Spleen (tissue), 7 donors: ENCODE results near the gene DMAP1.
"Not testable (repeated sequence)": the region's sequence is repeated elsewhere in the genome, so short reads cannot be mapped to it uniquely, and the experiment has no call there.

Source experiments
- POLR2A ChIP-seq, 3 donors: fragments of 450-650 bp; IDR thresholded peaks; one replicate each; pipeline ENCODE4 v1.5.1; 2017; ENCODE audit warnings: antibody characterized with exemption in 3 of 3, mild to moderate bottlenecking in 1 of 3
- POLR2AphosphoS5 ChIP-seq, 3 donors: sonication (generic); formaldehyde crosslinking; IDR thresholded peaks; one replicate each; pipeline ENCODE4 v1.5.1; 2017; ENCODE audit warnings: antibody characterized with exemption in 3 of 3
- TF ChIP-seq, protein P1 (sequence below), 11 experiments: fragments of 200-600 bp in 7 of 11; fragments of 450-650 bp in 4 of 11; sonication (generic) in 4 of 11; IDR thresholded peaks in 8 of 11; conservative IDR thresholded peaks in 3 of 11; 1 replicate in 7 of 11; 2 replicates in 4 of 11; pipeline versions ENCODE4 v1.4.0 to v1.8.0; 2016 to 2021; ENCODE audit warnings: antibody characterized with exemption in 11 of 11, inconsistent platforms in 4 of 11, mild to moderate bottlenecking in 1 of 11
- donor health status: DM: no; HTN: no; CAD: no; lungs with moderate emphysema.
- donor health status: DM: no; HTN: no; CAD: no.
- donor health status: DM: no; HTN: no; CAD: no.

DNA sequence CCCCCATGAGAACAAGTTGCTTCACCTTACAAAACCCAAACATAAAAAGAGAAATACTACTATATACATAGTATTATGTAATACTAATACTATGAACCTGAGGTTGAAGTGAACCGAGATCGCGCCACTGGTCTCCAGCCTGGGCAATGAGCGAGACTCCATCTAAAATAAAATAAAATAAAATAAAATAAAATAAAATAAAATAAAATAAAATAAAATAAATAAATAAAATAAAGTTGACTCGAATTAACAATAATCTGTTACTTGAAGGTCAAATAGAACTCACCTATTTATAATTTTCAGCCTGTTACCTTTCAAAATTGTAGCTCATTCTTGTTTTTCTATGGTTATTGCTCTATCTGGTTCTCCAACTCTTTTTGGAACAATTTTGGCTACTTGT lies 6.7 kb upstream of the DMAP1 start:
- TF ChIP-seq, protein P1, sequence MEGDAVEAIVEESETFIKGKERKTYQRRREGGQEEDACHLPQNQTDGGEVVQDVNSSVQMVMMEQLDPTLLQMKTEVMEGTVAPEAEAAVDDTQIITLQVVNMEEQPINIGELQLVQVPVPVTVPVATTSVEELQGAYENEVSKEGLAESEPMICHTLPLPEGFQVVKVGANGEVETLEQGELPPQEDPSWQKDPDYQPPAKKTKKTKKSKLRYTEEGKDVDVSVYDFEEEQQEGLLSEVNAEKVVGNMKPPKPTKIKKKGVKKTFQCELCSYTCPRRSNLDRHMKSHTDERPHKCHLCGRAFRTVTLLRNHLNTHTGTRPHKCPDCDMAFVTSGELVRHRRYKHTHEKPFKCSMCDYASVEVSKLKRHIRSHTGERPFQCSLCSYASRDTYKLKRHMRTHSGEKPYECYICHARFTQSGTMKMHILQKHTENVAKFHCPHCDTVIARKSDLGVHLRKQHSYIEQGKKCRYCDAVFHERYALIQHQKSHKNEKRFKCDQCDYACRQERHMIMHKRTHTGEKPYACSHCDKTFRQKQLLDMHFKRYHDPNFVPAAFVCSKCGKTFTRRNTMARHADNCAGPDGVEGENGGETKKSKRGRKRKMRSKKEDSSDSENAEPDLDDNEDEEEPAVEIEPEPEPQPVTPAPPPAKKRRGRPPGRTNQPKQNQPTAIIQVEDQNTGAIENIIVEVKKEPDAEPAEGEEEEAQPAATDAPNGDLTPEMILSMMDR (IDR thresholded peaks at IDR 0.05 in 8 of 11, conservative IDR thresholded peaks at IDR 0.05 in 3 of 11) = not testable (repeated sequence)
- not testable (repeated sequence) for TF ChIP-seq POLR2A, POLR2AphosphoS5 (IDR thresholded peaks at IDR 0.05)
